NCI-H510A (cell line): ENCODE measurements around the gene TBC1D8.
A peak's percentile ranks its signal among the peaks of the same experiment; 100 is the strongest.

Experiments
- DNase-seq: peaks from one replicate; lab custom pipeline; 2025; lab: John Stamatoyannopoulos, UW

TBC1D8 gene

DNA sequence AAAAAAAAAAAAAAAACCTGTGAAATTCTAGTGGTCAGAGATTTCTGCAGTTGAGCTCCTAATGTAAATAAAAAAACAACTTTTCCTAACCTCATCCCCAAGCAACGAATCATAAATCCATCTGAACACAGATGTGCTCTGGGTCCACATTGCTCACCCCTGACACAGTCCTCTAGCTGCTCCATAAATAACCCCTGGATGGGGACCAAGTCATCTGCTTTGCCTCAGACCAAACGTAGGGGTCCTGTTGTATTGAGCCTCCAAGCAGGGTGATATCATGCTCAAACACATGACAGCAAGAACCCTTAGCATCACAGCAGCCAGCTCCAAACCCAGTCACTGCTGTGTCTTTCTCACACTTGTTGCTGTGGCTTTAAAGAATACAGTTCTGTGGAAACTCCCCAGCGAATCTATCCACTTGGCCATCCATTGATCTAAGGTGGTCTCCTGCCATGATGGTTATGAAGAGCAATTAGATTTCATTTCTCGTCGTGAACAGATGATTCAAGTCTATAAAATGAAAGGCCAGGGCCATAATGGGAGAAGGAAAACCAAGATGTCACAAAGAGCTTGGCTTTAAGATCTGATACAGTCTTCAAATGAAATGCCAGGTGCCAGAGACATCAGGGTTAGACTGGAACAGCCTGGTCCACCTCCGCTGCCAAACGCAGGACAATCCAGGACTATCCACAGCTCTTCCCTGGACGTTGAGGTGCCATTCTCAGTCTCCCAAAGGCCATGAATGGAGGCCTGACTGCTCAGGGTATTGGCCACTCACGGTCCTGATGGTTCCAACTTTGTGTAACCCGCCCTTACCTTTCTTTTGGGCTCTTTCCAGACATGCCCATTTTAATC is 39.0 kb downstream of the TBC1D8 start:
- DNase-seq, result no peak

DNA sequence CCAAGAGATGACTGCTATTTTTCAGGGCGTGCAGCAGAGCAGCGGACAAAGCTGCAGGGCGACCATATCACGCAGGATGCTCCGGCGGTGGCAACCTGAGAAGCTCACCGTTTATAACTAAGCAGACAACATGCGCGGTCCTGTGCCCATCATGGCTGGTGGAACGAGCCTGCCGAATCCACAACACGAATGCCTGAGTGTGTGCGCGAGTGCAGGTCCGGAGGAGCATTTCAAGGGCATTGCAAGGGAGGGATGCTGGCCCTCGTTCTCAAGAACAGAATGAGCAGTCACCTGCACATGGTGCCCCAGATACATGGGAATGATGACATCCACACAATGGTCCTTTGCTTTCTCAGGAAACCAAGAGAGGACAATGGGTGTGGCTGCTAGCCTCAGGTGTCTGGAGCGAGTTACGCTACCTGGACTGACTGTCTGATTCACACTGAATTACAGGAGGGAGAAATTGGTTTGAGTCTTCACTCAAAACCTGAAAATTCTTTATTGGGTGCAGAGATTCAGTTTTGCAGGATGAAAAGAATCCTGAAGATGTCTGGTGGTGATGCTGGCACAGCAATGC is 39.8 kb downstream of the TBC1D8 start:
- DNase-seq, result no peak

DNA sequence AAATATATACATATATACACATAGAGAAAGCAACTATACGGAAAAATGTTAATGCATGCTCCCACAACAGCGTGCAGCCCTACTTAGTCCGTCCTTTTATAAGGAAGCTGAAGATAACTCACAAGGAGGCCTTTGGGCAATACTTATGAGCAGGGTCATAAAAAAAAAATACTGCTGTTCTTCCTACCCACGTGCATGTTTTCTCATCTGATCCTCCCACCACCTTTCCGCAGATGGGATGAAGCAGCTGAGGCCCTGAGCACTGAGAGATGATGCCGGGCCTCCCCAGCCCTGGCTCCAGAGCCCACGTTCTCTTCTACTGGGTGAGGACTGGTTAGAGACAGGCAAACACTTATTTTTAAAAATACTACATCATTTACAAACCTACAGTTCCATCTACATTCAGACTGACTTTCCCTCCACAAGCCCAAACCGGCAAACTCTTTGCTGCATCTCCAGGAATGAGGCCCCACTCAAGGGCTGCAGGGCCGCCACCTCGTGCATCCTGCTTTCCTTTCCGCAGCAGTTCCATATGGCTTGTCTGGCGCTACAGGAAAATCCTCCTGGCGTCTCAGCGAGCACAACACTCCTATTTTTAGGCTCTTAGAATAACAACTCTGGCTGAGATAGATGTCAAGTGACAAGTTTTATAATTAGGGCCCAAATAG is 41.6 kb downstream of the TBC1D8 start:
- DNase-seq, result no peak

DNA sequence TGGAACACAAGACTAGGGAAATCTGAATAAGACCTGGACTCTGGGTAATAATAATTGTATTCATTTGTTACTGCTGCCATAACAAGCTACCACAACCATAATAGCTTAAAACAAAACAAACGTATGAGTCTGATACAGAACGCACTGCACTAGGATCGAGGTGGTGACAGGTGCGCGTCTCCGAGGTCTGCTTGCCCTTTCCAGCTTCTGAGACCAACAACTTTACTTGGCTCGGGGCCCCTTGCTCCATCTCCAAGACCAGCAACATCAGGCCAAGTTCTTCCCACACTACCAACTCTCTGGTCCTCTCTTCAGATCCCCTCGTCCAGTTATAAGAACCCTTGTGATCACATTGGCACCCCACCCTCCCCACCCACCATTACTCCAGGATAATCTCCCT is 42.8 kb downstream of the TBC1D8 start:
- no peak for DNase-seq

DNA sequence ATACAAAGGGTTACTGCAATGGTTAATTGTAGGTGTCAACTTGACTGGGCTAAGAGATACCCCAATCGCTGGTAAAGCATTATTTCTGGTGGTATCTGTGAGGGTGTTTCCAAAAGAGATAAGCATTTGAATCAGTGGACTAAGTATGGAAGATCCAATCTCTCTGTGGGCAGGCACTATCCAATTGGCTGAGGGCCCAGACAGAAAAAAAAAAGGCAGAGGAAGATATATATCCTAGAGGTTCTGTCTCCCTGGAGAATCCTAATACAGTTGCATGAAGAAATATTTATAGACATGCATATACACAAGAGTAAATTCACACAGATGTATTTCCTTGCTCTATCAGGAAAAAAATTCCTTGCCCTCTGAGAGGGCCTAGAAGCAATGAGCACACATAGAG is 43.9 kb downstream of the TBC1D8 start:
- DNase-seq, result no peak

DNA sequence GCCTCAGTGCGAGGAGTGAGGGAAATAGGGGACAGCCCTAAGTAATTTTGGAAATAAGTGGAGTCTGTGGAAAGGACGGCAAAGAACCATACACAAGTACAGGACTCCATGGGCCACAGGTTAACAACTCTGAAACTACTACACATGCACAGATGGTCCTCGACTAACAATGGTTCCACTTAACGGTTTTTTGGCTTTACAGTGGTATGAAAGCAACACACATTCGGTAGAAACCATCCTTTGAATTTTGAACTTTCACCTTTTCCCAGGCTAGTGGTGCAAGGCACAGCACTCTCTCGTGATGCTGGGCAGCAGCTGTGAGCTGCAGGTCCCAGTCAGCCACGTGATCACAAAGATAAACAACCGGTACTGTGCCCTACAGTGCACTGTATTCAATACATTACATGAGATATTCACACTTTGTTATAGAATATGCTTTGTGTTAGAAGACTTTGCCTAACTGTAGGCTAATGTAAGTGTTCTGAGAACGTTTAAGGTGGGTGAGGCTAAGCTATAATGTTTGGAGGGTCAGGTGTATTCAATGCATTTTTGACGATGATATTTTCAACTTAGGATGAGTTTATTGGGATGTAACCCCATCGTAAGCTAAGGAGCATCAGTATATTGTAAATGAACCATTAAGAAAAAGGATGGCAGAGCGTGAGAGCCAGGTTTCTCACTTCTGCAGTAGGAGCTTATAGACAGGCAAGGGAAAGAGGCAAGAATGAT is 44.6 kb downstream of the TBC1D8 start:
- peak; percentile 33 for DNase-seq

DNA sequence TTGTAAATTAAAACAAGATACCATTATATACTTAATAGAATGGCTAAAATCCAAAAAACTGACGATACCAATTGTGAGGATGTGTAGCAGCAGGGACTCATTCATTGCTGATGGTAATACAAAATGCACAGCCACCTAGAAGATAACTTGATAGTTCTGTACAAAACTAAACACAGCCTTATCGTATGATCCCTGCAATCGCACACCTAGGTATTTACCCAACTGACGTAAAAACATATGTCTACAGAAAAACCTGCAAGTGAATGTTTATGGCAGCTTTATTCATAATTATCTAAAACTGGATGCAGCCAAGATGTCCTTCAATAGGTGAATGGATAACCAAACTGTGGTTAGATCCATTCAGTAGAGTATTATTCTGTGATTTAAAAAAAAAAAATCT is 45.5 kb downstream of the TBC1D8 start:
- no peak for DNase-seq

DNA sequence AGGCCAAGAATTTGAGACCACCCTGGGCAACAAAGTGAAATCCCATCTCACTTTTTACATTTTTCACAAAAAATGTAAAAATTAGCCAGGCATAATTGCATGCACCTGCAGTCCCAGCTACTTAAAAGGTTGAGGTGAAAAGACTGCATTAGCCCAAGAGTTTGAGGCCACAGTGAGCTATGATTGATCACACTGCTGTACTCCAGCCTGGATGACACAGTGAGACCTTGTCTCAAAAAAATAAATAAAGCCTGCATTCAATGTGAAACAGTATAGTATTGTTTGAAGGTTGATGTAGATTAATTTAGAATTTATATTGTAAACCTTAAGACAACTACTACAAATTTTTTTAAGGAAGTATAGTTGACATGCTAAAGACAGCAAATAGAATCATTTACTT is 53.5 kb downstream of the TBC1D8 start:
- no peak for DNase-seq

DNA sequence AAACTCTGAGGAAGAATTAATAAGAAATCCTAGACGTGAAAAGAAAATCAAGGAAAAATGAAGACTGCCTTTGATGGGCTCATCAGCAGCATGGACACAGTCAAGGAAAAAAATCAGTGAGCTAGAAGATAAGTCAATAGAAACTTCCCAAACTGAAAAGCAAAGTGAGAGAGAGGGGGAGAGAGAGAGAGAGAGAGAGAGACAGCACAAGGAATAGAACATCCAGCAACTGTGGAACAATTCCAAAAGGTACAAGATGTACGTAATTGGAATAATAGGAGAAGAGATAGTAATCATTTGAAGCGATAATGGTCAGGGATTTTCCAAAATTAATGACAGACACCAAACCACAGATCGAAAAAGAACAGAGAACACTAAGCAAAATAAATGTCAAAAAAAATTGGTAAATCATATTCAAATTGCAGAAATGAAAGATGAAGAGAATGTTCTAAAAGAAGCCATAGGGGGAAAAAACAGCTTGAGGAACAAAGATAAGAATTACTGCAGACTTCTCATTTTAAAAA is 54.5 kb downstream of the TBC1D8 start:
- DNase-seq, result no peak

DNA sequence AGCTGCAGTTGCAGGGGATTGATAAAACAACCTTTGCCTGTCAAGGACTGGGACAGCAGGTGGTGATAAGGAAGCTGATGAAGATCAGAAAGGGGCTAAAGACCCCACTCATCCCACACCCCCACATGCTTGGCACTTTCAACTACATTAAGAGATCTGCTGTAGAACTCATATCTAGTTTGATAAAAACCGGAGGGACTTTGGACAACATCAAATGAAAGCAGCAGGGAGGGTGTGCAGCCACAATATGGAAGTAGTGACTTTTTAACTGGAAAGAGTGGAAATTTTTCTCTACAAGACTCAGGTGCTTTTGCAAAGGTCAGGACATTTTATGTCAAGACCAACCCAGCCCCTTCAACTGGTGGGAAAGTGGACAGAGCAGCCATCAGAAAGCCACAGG is 56.8 kb downstream of the TBC1D8 start:
- no peak for DNase-seq

DNA sequence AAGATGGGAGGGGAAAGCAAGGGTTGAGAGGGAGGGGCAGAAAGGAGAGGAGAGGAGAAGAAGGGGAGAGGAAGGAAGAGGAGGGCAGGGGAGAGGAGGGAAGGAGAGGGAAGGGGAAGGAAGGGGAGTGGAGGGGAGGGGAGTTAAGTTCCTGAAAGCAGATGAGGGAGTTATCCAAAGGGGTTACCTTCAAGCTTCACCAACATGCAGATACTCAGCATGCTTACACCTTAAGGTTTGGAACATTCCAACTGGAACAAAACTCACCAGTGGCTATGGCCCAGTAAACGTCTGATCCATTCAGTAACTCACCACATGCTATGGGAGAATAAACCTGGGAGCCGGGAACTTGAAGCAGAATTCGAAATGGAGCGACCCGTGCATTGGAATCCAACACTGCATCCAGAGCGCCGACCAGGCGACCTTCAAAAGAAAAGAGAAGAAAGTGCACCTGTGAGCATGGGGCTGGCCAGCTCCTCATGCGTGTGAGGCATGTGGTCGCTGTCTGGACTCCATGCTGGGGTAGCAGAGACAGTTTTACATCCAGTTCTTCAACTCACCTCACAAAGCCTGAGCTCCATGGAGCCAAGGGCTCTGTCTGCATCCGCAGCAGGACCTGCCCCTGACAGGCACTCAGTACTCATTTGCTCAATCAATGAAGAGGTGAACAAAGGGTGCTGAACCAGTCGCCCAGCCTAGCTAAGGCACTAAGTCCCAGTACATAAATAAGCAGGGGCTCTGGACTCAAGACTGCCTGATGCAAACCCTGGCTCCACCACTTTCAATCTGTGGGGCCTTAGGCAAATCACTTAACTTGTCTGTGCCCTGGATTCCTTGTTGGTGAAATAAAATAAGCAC is 61.0 kb downstream of the TBC1D8 start:
- no peak for DNase-seq

DNA sequence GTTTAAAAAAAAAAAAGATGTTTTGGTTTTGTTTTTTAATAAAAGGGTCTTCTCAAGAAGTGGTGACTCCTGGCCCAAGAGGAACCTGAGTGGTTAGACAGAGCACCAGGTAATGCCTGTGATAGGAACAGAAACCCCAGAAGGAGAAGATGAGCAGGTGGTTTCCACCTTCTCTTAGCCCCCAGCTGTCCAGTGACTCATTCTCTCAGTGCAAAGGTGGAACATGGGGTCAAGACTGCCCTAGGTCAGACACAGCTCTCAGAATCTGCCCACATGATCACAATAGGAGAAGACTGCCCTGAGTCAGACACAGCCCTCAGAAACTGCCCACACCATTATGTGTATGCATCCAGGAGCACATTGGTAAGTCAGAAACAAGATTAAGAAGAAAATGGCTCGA is 61.8 kb downstream of the TBC1D8 start:
- no peak for DNase-seq

DNA sequence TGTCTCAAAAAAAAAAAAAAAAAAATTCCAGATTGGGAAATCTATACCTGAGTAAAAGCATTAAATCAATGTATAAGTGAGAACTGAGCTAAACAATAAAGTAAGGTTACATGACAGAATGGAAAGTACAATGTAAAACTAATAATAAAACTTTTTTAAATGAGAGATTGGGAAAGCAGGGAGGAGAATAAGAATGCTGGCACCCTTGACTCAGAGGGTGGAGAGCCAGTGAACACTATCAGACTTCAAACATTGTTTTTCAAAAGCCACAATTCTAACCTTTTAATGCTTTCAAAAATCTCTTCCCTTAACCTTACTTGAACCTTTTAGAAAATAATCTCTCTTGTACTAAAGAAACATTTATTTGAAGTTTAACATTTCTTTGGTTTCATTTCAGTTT is 63.5 kb downstream of the TBC1D8 start:
- no peak for DNase-seq

DNA sequence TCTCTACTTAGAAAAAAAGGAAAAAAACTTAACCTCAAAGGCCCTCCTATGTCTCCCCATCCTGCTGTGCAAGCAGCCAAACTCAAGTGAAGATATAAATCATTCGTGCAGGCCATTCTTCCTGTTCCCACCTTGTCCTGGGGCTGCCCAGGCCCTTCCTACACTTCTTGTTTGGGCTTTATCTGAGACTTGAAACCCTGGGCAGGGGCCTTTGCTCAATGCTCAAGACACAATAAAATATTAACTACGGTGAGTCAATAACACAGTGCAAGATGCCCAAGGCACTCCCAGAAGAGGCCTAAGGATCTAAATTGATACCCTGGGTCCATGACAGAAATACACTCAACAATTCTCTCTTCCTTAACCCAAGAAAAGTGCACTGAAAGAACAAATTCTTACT is 67.6 kb downstream of the TBC1D8 start:
- no peak for DNase-seq

DNA sequence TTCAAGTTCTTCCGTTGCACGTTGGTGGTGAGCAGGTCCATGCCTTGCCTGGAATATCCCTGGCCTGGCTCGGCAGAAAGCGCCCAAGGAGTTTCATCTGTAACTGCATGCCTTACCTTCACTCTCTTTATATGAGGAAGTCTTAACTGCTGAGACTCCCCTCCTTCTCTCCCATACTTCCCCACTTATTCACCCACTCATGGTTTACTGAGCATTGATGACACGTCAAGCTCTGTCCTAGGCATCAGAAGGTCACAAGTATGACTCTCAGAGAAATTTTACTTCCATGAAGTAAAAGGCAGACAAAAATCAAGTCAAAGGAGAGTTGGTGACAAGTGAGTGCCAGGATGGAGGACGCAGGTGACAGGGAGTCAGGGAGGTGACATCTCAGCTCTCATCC is 68.2 kb downstream of the TBC1D8 start:
- DNase-seq, result no peak

DNA sequence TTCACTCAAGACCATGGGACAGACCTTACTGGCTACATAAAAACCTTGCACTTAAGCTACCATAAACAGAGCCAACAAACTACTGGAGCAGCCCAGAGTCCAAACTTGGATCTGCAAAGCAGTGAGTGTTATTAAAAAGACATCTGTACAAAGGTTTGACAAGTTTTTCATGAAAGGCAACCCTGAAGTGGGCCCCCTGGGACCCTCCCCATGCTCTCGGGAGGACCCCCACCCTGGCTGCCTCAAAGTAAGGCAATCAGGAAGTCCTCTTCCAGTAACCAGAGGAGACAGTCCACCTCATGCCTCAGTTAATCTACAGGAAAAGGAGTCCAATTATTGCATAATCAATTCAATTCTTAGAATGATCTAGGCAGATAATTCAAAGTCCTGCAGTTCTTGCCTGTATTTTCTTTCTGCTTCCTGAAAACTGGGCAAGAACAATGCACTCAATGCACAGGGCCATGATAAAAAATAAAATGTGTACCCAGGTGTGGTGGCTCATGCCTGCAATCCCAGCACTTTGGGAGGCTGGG is 69.7 kb downstream of the TBC1D8 start:
- DNase-seq, result no peak

DNA sequence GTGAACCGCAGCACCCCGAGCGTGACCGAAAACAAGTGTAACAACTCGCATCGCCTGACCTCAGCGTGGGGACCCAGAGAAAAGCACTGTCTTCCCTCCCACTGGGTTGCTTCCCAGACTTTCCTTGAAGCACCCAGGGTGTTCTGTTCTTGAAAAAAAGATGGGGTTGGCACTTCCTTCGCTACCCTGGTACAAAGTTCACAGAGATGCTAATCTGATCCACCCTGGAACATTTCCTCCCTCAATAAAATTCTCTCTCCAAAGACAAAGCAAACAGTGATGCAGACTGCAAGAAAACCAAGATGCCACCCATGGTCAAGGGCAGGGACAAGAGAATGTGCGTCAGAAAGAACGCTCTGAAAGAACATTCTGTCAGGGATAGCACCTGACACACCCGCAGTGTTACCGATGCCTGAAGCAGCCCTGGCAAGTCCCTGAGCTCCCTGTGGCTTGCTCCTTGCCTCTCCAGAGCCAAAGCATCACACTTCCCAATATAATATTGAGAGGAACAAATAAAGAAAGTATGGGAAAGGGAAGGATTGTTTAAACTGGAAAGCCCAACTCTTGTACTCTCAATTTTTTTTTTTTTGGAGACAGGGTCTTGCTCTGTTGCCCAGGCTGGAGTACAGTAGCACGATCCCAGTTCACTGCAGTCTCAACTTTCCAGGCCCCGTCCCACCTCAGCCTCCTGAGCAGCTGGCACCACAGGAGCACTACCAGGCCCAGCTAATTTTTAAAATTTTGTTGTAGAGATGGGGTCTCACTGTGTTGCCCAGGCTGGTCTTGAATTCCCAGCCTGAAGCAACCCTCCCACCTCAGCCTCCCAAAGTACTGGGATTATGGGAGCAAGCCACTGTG is 70.7 kb downstream of the TBC1D8 start:
- no peak for DNase-seq

DNA sequence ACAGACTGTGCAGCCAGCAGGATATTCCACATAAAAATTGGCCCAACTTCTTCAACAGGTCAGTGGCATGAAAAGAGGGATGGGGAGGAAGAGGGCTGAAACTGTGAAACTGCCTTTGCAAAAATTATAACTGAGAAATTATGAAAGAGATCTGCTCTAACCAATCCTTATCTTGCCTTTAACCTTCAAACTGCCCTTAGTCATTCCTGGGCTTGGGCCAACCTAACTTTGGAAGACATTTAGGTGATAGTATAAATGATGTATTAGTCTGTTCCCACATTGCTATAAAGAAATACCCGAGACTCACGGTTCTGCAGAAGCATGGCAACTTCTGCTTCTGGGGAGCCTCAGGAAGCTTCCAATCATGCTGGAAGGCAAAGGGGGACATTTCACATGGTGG is 74.6 kb downstream of the TBC1D8 start:
- no peak for DNase-seq

DNA sequence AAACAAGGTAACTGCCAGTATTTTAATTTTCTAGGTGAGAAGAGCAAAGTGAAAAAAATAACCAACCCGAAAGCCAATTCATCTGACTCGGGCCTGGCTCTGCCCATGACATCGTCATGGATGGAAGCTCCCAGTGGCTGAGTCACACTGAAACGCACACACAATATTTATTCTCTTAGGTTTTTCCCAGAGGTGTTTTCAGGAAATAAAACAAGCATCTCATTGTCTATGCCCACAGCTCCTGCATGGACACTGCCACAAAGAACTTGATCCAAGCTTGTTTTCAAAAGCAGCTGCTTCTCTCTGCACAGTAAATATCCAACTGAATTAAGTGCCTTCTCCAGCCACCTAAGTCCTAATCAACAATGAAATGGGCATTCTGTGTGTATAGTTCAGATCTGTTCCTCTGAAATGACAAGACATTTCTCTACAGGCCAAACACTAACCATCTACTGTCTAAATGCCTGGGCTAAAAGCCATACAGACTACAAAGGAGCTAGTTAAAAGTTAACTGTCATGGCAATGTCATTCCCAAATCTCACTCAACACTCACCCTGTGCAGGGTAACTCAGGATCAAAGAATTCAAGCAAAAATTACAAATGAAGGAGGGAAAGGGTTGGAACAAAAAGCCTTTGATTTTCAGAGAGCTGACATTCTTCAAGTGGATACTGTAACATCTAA is 86.2 kb downstream of the TBC1D8 start:
- DNase-seq, result peak; percentile 27

DNA sequence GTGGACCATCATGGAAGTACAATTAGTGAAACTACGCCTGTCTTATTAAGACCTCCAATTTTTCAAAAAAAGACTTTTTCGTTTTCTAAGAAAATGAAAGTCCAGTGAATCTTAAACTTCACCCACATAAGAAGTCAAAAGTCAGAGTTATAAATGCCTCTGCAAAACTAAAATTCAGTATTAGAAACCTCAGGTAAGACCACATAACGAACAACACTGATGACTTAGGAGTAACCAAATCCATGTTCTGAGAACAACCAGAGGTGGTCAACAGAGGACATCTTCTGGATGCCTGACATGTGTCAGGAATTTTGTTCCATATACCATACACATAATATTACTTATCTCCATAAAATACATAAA is 86.7 kb downstream of the TBC1D8 start:
- DNase-seq, result no peak
